HG02970 (cell line): Measurements from ENCODE around the gene AKR7A2.
"Not testable (repeated sequence)": the region's sequence is repeated elsewhere in the genome, so short reads cannot be mapped to it uniquely, and the experiment has no call there.

Experiments
- ATAC-seq: cut with Tn5 transposase; IDR thresholded peaks from one replicate; pipeline ENCODE4 v1.9.1; 2021; ENCODE audit warnings: mild to moderate bottlenecking, moderate library complexity, moderate number of reproducible peaks; ENCODE audit not compliant: unreplicated experiment, low FRiP score

AKR7A2 gene

GRCh38 chr1:19269427-19270342, 42.3 kb downstream of the AKR7A2 start:
- ATAC-seq = not testable (repeated sequence)

- ATAC-seq = no peak
These were observed 43.5 kb downstream of the AKR7A2 start for GRCh38 chr1:19268445-19268844.

GRCh38 chr1:19262744-19263143, 49.2 kb downstream of the AKR7A2 start:
- no peak for ATAC-seq

GRCh38 chr1:19262047-19262446, 49.9 kb downstream of the AKR7A2 start:
- ATAC-seq = no peak

GRCh38 chr1:19260211-19261138, 51.5 kb downstream of the AKR7A2 start:
- no peak for ATAC-seq

- ATAC-seq = no peak
These were observed 53.6 kb downstream of the AKR7A2 start for GRCh38 chr1:19258353-19258752.

- ATAC-seq = no peak
These were observed 54.6 kb downstream of the AKR7A2 start for GRCh38 chr1:19257178-19257914.

- not testable (repeated sequence) for ATAC-seq
These were observed 55.6 kb downstream of the AKR7A2 start for GRCh38 chr1:19256301-19256700.

GRCh38 chr1:19255288-19255687, 56.7 kb downstream of the AKR7A2 start:
- no peak for ATAC-seq

GRCh38 chr1:19254416-19254815, 57.5 kb downstream of the AKR7A2 start:
- ATAC-seq = no peak
